ENCODE measurements around the gene P2RX1.

The P2RX1 gene

DNA sequence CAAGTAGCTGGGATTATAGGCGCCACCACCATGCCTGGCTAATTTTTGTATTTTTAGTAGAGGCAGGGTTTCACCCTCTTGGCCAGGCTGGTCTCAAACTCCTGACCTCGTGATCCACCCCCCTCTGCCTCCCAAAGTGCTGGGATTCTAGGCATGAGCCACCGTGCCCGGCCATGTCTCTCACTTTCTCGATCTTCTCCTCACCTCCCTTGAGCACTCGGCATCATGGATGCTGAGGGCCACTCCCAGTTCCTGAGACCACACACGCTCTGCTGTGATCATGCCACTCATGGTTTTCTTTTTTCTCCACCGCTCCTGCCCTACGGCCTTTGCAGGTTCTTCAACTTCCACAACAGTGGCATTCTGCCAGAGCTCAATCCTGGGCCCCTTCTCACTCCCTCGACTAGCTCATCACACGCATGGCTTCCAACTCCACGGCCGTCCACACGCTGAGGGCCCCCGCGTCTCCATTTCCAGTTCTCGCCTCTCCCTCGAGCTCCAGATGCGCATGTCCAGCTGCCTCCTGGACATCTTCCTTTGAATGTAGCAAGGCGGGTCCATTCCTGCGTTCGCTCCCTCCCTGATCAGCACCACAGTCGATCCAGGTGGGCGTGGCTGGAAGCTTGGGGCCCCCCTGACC, 64.7 kb downstream of the P2RX1 start:
- no peak for DNase-seq

DNA sequence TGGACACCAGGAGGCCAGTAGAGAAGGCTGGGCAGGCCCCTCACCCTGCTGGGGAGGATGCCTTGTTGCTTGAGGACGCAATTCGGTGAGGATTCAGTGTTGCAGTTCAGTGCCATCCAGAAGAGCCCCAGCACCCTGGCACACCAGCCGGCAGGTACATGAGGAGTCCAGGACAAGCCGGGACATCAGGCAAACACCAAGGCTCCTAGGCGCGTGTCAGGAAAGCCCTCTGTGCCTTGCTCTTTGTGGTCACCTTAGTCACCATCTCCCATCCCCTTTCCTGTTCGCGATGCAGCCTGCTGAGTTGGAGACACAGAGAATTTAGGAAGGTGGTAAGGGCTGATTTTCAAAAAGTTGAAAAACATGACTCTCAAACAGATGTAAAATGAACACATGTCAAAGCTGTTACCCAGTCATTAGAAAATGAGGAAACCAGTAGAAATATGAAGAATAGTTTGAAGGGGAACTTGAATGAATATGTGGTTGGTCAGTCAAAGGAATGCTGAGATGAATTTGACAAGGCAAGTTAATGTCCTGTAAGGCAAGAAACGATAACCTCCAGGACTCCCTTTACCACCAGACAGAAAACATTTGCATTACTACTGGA, 67.9 kb downstream of the P2RX1 start:
- no peak for DNase-seq

DNA sequence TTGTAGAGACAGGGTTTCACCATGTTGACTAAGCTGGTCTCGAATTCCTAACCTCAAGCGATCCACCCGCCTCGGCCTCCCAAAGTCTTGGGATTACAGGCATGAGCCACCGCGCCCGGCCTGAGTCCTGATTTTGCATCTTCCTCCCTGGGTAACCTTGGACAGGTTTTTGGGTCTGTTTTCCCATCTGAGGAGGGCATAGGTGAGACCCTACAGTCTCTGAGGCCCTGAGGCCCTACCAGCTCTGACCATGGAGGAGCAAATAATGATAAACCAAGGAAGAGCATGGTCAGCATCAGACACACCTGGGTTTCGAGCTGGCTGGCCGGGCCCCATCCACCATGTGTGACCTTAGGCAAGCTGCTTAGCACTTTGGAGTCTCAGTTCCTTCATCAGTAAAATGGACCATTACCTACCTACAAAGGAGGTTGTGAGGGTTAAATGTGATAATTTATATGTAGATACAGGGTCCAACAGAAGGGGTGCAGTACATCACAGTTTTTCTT, 69.0 kb downstream of the P2RX1 start:
- no peak for DNase-seq
